NCI-H1048 (cell line): ENCODE measurements around the gene OPCML.

ENCODE experiments used
- DNase-seq: peaks from one replicate; lab custom pipeline; 2025; lab: John Stamatoyannopoulos, UW

The OPCML gene

GRCh38 chr11:133072858-133073582 is 459.3 kb downstream of the OPCML start:
- no peak for DNase-seq

- no peak for DNase-seq
Observed at GRCh38 chr11:133072378-133072777, 459.9 kb downstream of the OPCML start.

DNA sequence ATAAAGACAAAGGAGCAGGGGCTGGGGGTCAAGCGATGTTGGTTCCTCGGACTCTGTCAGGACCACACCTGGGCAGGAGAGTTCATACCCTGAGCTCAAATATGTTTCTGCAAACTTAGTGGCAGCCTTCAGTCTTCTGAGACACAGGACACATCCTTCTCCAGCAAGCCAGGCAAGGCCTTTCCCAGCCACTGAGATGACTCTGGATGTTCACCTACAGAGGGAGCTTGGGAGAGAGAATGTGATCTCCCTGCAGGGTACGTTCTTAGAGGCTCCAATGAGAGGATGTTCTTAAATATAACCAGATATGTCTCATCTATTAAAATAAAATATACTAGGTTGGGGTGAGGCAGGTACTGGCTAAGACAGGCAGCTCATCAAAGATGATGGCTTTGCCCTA is 461.5 kb downstream of the OPCML start:
- no peak for DNase-seq

- DNase-seq, result no peak
Observed at GRCh38 chr11:133070021-133070713, 462.1 kb downstream of the OPCML start.

DNA sequence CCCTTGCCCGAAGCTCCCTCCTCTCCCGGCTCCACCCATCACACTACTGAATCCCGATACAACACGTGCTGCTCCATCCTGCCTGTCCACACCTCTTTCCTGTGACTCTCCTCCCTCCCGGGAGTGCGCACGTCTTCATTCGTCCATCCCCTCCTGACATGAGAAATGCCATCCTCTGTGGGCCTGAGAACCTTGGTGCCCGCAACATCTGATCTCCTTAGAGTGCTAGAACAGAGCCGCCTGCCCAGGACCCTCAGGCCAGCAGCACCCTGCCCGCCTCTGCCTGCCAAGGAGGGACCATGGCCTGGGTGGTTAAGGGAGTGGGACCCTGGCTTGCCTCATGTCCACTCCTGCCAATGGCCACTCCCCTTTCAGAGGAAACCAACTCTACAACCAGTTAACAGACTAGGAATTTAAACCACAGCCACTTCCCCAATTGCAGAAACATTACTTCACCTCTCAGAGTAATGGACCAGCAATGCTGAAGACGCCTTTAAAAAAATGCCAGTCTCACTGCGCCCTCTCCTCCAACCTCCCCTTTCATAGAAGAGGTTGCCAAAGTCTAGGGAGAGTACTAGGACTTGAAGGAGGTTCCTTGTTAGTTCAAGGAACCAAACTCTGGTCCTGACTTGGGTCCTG is 466.3 kb downstream of the OPCML start:
- DNase-seq, result no peak

DNA sequence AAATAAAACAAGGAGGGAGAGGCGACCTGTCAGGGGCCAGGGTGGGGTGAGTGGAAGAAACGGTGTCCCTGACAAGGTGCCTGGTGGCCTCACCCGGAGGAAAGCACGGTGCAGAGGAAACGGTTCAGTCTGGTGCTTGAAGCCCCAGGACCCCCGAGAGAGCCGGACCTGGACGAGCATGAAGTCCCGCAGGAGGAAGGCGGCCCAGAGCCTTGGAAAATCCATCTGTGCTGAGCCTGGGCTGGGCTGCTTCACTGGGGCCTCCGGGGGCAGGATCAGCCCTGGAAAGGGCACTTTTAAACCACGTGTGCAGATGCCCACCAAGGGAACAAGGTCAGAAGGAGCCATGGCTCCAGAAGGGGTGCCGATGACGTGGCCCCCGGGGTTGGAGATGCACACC is 467.3 kb downstream of the OPCML start:
- DNase-seq, result no peak

DNA sequence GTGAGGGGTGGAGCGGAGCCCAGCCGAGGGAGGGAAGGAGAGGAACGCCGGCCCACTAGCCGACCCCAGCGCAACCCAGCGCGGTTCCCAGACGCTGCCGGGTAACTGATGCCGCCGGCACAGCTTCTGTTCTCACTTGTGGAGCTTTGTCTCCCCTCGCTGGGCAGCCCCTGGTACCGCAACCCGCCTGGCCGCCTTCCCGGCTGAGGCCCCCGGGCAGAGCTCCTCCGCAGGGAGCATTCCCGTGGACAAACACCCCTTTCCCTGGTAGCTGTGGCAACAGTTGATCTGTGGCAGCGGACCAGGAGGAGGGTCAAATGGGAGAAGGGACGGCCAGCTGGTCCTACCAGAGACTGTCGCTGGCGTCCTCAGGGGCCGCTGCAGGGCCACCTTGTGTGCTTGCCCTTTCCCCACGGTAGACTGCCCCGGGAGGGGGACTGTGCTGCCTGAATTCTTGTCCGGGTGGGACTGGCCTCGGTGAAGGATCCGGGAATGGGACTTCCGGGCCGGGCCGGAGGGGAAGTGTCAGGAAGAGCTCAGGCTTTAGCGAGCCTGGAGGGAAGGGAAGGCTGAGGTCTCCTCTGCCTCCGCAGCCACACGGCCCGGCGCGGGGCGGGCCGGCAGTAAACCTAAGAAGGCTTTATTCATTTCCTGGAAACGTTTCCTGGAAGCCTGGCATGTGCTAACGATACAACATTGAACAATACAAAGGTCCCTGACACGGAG is 468.0 kb downstream of the OPCML start:
- DNase-seq, result no peak

DNA sequence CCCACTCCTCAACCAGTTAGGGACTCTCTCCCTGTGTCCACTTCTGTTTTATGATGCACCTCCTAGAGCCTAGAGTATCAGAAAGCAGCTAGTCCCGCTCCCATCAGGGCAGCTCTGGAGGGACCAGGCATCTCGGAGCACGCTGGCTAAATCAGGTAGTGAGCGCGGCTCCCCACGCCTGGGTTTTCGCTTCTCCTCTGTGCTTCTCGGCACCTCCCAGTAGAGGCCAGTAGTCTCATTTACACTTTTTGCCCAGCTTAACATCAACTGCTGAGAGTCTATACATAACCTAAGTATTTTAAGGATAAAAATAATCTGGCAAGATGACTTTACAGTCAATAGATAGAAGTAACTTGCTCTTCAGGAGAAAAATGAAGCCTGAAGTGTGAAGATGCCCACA is 473.8 kb downstream of the OPCML start:
- DNase-seq, result no peak

DNA sequence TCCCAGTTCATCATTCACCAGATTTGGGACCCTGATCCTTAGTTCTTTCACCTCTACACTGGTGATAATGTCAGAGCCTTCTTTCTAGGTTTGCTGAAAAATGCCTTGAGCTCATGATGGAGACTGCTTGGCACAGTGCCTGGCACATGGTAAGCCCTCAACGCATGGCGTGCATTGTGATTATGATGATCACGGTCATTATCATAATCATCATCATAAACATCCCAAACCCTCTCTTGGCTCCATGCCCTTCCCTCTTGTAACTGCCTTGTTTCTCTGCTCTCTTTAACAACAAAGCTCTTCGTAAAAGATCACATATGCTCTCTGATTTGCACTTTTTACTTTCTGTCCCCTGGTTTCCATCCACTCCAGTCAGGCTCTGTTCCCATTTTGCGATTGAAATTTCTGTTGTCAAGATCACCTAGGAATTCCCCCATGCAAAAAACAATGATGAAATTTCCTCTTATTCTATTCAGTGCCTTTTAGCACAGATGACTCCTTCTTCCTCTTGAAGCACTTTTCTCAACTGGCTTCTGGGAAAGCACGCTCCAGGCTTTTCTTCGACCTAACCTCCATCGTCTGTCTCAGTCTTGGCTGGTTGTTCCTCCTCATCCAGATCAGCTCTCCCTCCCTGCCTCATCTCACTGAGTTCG is 479.1 kb downstream of the OPCML start:
- DNase-seq, result no peak

DNA sequence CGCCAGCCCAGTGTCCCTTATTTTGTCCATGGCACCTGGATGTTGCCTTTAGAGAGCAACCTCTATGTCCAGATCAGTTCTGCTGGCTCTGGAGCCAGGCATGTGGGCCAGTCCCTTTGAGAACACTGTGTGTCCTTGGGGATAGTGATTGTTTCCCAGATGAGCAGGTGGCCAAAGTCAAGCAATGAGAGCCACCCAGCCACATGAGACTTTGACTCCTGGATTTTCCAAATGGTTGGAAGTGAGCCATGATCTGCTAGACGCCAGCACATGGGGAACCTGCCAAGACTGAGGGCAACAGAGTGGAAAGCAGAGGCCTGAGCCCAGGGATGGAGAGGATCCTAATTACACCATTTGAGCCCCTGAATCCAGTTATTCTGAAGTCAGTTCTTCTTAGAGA is 479.8 kb downstream of the OPCML start:
- no peak for DNase-seq

DNA sequence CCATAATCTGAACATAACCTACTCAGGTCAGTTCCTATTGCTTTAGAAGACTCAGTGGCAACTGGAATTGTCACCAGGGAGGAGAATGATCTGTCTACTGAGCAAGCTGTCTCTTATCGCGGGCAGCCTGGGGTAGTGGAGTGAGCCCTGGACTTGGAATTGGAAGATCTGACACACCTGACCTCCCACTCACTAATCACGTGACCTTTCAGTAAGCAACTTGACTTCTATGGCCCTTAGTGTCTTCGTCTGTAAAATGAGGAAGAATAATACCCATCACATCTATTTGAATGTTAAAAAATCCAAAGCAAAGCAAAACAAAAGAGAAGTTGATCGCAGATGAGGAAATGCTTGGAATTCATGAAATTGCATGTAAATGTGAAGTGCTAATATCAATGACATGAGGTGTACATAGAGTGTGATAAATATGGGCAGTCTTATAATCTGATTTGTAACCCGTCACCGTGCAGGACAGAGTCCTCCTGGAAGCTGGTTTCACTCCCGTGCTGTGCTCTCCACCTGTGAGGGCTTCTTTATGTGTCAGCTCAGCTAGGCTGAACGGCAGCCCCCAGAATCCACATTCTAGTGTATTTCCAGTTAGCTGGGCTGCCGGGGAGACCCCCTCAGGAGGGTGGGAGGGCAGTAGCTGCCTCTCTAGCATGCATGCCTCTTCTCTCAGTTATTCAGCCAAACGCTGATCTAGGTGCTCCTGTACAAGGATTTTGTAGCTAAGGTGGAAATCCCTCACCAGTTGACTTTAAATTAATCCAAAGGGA is 482.9 kb downstream of the OPCML start:
- DNase-seq, result no peak

GRCh38 chr11:133048270-133048669 is 484.0 kb downstream of the OPCML start:
- DNase-seq, result no peak

DNA sequence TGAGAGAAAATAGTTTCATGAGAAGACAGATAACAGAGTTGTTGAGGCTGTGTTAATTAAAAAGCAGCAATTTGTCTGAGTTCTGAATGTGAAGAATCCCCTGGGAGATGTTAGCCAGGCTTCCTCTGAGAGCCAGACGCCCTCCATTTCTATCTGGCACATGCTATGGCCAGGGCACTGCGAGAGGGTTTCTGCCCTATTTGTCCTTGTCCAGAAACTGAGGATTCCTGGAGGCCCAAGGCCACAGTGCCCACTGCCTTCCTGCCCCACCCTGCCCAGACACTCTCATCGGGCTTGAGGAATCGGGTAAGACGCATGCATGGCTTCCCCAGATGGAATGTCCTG is 484.6 kb downstream of the OPCML start:
- DNase-seq, result no peak

GRCh38 chr11:133047036-133047770 is 485.1 kb downstream of the OPCML start:
- no peak for DNase-seq

DNA sequence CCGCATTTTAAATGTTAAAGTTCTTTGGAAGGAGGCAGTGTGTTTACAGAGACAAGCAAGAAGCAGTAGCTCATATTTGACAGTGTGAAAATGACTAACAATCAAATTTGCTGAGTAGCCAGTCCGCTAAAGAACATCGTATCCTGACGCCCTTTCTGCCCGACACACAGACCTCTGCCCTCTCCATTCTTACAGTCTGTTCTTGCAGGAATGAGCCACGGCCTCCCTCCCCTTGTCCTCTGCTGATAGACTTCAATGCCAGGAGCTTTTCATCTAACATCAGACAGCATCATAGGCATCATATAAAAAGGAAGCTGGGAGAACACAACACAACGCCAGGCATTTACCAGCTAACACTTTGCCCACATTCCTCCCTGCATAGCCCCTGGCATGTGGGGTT is 486.0 kb downstream of the OPCML start:
- no peak for DNase-seq

- no peak for DNase-seq
Observed at GRCh38 chr11:133041928-133042882, 490.1 kb downstream of the OPCML start.

DNA sequence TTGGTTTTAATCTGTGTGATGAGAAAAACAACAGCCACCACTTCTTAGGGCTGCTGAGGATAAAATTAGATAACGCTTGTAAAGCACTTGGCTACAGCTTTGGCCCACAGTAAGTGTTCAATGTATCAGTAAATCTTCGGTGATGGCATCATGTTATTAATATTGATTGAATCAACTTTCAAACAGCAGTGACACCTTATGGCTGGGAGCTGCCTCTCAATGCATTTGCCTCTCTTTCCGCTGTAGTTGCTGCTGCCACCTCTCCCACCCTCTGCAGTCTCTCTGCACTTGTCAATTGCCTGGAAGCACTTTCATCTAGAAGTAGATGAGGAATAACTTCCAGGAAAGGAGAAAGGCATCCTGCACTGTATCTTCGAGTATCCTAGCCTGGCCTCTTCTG is 491.1 kb downstream of the OPCML start:
- DNase-seq, result no peak

- no peak for DNase-seq
Observed at GRCh38 chr11:133040289-133040900, 491.9 kb downstream of the OPCML start.

- DNase-seq, result no peak
Observed at GRCh38 chr11:133038850-133039249, 493.5 kb downstream of the OPCML start.
